DOHH2 (cell line): Measurements from ENCODE around the gene IER3.

Experiments used
- EZH2phosphoT487 ChIP-seq: fragments of 200-600 bp; sonication (generic); IDR thresholded peaks from 2 replicates; pipeline ENCODE4 v1.6.1; 2017; ENCODE audit warnings: borderline replicate concordance, mild to moderate bottlenecking, antibody characterized with exemption, low read length, moderate library complexity, mixed read lengths
- TF ChIP-seq, protein P1 (sequence below): fragments of 200-600 bp; sonication (generic); IDR thresholded peaks from one replicate; pipeline ENCODE4 v1.5.1; 2014; ENCODE audit warnings: antibody characterized with exemption, mild to moderate bottlenecking, low read depth, low read length; ENCODE audit not compliant: poor library complexity, severe bottlenecking

DNA sequence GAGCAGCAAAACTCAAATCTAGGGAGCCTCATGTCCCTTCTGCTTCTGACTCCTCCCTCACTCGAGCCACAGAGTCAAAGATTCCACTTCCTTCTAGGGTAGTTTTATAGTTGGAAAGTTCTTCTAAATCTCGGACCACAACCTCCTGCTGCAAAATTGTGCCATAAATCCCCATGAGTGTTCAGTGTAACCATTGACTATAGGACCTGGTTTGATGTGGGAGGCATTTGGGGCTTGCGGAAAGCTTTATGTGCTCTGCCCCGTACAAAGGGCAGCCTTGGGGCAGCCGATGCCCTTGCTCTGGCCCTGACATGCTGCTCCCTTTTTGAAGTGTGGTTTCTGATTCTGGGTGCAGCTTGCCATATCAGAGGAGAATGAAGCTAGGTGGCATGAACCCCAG lies 43.6 kb upstream of the IER3 start:
- TF ChIP-seq EZH2phosphoT487 = no peak
- TF ChIP-seq, protein P1, sequence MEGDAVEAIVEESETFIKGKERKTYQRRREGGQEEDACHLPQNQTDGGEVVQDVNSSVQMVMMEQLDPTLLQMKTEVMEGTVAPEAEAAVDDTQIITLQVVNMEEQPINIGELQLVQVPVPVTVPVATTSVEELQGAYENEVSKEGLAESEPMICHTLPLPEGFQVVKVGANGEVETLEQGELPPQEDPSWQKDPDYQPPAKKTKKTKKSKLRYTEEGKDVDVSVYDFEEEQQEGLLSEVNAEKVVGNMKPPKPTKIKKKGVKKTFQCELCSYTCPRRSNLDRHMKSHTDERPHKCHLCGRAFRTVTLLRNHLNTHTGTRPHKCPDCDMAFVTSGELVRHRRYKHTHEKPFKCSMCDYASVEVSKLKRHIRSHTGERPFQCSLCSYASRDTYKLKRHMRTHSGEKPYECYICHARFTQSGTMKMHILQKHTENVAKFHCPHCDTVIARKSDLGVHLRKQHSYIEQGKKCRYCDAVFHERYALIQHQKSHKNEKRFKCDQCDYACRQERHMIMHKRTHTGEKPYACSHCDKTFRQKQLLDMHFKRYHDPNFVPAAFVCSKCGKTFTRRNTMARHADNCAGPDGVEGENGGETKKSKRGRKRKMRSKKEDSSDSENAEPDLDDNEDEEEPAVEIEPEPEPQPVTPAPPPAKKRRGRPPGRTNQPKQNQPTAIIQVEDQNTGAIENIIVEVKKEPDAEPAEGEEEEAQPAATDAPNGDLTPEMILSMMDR = no peak
